Neutrophil (primary cell): ENCODE measurements around the gene S1PR4.

Experiments used
- H3K27ac ChIP-seq: fragments of 200-600 bp; sonication (generic); 2 replicates; pipeline ENCODE4 v1.5.1; 2016; ENCODE audit warnings: mild to moderate bottlenecking, moderate library complexity
- H3K27me3 ChIP-seq: fragments of 200-600 bp; sonication (generic); 2 replicates; pipeline ENCODE4 v1.6.0; 2016; ENCODE audit warnings: mild to moderate bottlenecking
- H3K36me3 ChIP-seq: fragments of 200-600 bp; sonication (generic); 2 replicates; pipeline ENCODE4 v1.5.1; 2017
- H3K4me1 ChIP-seq, 2 experiments: fragments of 200-600 bp in 1 of 2; sonication (generic) in 1 of 2; 1 replicate in 1 of 2; 2 replicates in 1 of 2; pipeline versions ENCODE4 v1.5.1 to v1.6.1; 2013 to 2016; ENCODE audit warnings: low read depth in 1 of 2, low read length in 1 of 2, mild to moderate bottlenecking in 1 of 2, moderate library complexity in 1 of 2; ENCODE audit not compliant: control insufficient read depth in 1 of 2, insufficient read depth in 1 of 2
- H3K4me3 ChIP-seq, 2 experiments: fragments of 200-600 bp in 1 of 2; sonication (generic) in 1 of 2; 1 replicate in 1 of 2; 2 replicates in 1 of 2; pipeline ENCODE4 v1.5.1; 2013 to 2016; ENCODE audit warnings: low read depth in 1 of 2, low read length in 1 of 2, mild to moderate bottlenecking in 1 of 2, moderate library complexity in 1 of 2
- H3K9me3 ChIP-seq: fragments of 200-600 bp; sonication (generic); 2 replicates; pipeline ENCODE4 v1.5.1; 2016
- TF ChIP-seq, protein P1 (sequence below): fragments of 200-600 bp; sonication (generic); IDR thresholded peaks from 2 replicates; pipeline ENCODE4 v1.5.1; 2016; ENCODE audit warnings: antibody characterized with exemption

S1PR4 gene

DNA sequence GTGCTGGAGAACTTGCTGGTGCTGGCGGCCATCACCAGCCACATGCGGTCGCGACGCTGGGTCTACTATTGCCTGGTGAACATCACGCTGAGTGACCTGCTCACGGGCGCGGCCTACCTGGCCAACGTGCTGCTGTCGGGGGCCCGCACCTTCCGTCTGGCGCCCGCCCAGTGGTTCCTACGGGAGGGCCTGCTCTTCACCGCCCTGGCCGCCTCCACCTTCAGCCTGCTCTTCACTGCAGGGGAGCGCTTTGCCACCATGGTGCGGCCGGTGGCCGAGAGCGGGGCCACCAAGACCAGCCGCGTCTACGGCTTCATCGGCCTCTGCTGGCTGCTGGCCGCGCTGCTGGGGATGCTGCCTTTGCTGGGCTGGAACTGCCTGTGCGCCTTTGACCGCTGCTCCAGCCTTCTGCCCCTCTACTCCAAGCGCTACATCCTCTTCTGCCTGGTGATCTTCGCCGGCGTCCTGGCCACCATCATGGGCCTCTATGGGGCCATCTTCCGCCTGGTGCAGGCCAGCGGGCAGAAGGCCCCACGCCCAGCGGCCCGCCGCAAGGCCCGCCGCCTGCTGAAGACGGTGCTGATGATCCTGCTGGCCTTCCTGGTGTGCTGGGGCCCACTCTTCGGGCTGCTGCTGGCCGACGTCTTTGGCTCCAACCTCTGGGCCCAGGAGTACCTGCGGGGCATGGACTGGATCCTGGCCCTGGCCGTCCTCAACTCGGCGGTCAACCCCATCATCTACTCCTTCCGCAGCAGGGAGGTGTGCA, 587 bp downstream of the S1PR4 start:
- TF ChIP-seq, protein P1, sequence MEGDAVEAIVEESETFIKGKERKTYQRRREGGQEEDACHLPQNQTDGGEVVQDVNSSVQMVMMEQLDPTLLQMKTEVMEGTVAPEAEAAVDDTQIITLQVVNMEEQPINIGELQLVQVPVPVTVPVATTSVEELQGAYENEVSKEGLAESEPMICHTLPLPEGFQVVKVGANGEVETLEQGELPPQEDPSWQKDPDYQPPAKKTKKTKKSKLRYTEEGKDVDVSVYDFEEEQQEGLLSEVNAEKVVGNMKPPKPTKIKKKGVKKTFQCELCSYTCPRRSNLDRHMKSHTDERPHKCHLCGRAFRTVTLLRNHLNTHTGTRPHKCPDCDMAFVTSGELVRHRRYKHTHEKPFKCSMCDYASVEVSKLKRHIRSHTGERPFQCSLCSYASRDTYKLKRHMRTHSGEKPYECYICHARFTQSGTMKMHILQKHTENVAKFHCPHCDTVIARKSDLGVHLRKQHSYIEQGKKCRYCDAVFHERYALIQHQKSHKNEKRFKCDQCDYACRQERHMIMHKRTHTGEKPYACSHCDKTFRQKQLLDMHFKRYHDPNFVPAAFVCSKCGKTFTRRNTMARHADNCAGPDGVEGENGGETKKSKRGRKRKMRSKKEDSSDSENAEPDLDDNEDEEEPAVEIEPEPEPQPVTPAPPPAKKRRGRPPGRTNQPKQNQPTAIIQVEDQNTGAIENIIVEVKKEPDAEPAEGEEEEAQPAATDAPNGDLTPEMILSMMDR = no peak
- Histone ChIP-seq H3K4me1 (peaks cover 43 to 65% of the 10 kb centered on the region in 2 experiments), H3K4me3 (peak overlapping the region; percentile 96 to 97), H3K27me3 (no peaks in the 10 kb centered on the region), H3K27ac (peak overlapping the region; percentile 97), H3K9me3 (no peaks in the 10 kb centered on the region), H3K36me3 (peaks cover 33% of the 10 kb centered on the region)

GRCh38 chr19:3179739-3180293, 1.2 kb downstream of the S1PR4 start:
- no peaks in the 10 kb centered on the region for H3K9me3 ChIP-seq
- H3K36me3 ChIP-seq = peaks cover 40% of the 10 kb centered on the region
- peak overlapping the region; percentile 97 for H3K27ac ChIP-seq
- TF ChIP-seq, protein P1 = no peak
- no peaks in the 10 kb centered on the region for H3K27me3 ChIP-seq
- peaks cover 49 to 71% of the 10 kb centered on the region in 2 experiments for H3K4me1 ChIP-seq
- peak overlapping the region; percentile 96 to 97 for H3K4me3 ChIP-seq

GRCh38 chr19:3183721-3184641, 5.4 kb downstream of the S1PR4 start:
- H3K27ac ChIP-seq = peak overlapping the region; percentile 94

DNA sequence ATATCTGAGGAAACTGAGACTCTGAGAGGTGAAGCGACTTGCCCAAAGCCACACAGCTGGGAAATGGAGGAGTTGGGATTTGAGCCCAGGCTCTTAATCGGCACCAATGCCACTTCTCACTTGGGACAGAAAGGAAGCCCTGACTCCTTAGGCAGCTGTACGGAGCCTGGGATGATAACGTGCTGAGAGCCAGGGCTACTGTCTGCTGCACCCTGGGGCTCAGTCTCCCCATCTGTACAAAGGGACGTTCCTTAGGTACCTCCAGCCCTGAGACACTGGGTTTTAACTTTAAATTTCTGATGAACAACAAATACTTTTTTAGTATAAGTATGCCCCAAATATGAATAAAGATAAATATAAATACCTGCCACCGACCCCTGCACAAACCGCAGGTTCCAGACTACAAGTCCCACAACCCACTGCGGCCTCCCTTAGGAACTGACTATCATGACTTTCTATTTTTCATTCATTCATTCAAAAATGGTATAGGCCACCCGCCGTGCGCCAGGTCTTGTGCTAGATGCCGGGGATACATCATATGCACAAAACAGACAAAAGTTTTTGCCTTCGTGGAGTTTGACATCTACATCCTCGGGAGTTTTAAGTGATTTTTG, 6.4 kb downstream of the S1PR4 start:
- Histone ChIP-seq H3K4me1 (peaks cover 79 to 91% of the 10 kb centered on the region in 2 experiments), H3K36me3 (peaks cover 44% of the 10 kb centered on the region), H3K27ac (peak overlapping the region; percentile 94), H3K9me3 (no peaks in the 10 kb centered on the region), H3K4me3 (peak overlapping the region; percentile 72 to 96), H3K27me3 (no peaks in the 10 kb centered on the region)
- TF ChIP-seq, protein P1 = no peak

More at GRCh38 chr19:3183721-3184641, 5.4 kb downstream of the S1PR4 start:
- Histone ChIP-seq H3K4me1 (peaks cover 69 to 84% of the 10 kb centered on the region in 2 experiments), H3K36me3 (peaks cover 44% of the 10 kb centered on the region), H3K27me3 (no peaks in the 10 kb centered on the region), H3K4me3 (peak overlapping the region; percentile 40 to 96), H3K9me3 (no peaks in the 10 kb centered on the region)
- TF ChIP-seq, protein P1 = no peak
